ENCODE measurements around the gene SH3BP5. TPM values are rescaled to one million over a fixed set of nuclear protein-coding genes. Genes with fewer than 3 reads are reported as not detected.

The SH3BP5 gene
- total RNA-seq, 1 donor from 2014 or later = 5.9 TPM

- H3K4me1 Mint-ChIP-seq (ENCODE audit: unreplicated experiment) = no peaks in the 10 kb centered on the region
- no peak for TF ChIP-seq CTCF (IDR thresholded peaks at IDR 0.05)
- H3K9me3 Mint-ChIP-seq (ENCODE audit: unreplicated experiment) = no peaks in the 10 kb centered on the region
- no peak overlapping the region for H3K27ac Mint-ChIP-seq (ENCODE audit: unreplicated experiment)
- no peaks in the 10 kb centered on the region for H3K27me3 Mint-ChIP-seq (ENCODE audit: unreplicated experiment)
- H3K36me3 Mint-ChIP-seq (ENCODE audit: unreplicated experiment) = peaks cover 5% of the 10 kb centered on the region
- no peak overlapping the region for H3K4me3 Mint-ChIP-seq (ENCODE audit: unreplicated experiment)
- DNase-seq (ENCODE audit: extremely low spot score, unreplicated experiment) = no peak
Measured at GRCh38 chr3:15300323-15301078, 31.9 kb downstream of the SH3BP5 start.

GRCh38 chr3:15299036-15299435 lies 33.4 kb downstream of the SH3BP5 start:
- Mint-ChIP-seq H3K4me1 (ENCODE audit: unreplicated experiment) (no peaks in the 10 kb centered on the region), H3K27ac (ENCODE audit: unreplicated experiment) (no peak overlapping the region), H3K36me3 (ENCODE audit: unreplicated experiment) (peaks cover 5% of the 10 kb centered on the region), H3K4me3 (ENCODE audit: unreplicated experiment) (no peak overlapping the region), H3K27me3 (ENCODE audit: unreplicated experiment) (no peaks in the 10 kb centered on the region), H3K9me3 (ENCODE audit: unreplicated experiment) (no peaks in the 10 kb centered on the region)
- TF ChIP-seq CTCF (IDR thresholded peaks at IDR 0.05) = no peak
- no peak for DNase-seq (ENCODE audit: extremely low spot score, unreplicated experiment)

DNA sequence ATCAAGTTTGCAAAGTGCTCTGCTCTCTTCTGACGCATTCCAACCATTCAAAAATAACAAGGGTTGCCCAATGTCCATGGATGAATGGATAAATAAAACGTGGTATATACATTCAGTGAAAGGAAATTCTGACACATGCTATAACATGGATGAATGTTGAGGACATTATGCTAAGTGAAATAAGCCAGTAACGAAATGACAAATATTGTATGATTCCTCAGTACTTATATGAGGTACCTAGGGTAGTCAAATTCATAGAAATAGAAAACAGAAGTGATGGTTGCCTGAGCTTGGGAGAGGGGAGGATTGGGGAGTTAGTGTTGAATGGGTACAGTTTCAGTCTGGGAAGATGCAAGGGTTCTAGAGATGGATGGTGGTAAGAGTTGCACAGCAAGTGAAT lies 33.9 kb downstream of the SH3BP5 start:
- Mint-ChIP-seq H3K27ac (ENCODE audit: unreplicated experiment) (no peak overlapping the region), H3K36me3 (ENCODE audit: unreplicated experiment) (peaks cover 5% of the 10 kb centered on the region), H3K27me3 (ENCODE audit: unreplicated experiment) (no peaks in the 10 kb centered on the region), H3K9me3 (ENCODE audit: unreplicated experiment) (no peaks in the 10 kb centered on the region), H3K4me3 (ENCODE audit: unreplicated experiment) (no peak overlapping the region), H3K4me1 (ENCODE audit: unreplicated experiment) (no peaks in the 10 kb centered on the region)
- no peak for TF ChIP-seq CTCF (IDR thresholded peaks at IDR 0.05)
- DNase-seq (ENCODE audit: extremely low spot score, unreplicated experiment) = no peak

- H3K27ac Mint-ChIP-seq (ENCODE audit: unreplicated experiment) = no peak overlapping the region
- no peak overlapping the region for H3K4me3 Mint-ChIP-seq (ENCODE audit: unreplicated experiment)
- DNase-seq (ENCODE audit: extremely low spot score, unreplicated experiment) = no peak
- H3K36me3 Mint-ChIP-seq (ENCODE audit: unreplicated experiment) = peaks cover 5% of the 10 kb centered on the region
- TF ChIP-seq CTCF (IDR thresholded peaks at IDR 0.05) = no peak
- H3K27me3 Mint-ChIP-seq (ENCODE audit: unreplicated experiment) = no peaks in the 10 kb centered on the region
- no peaks in the 10 kb centered on the region for H3K9me3 Mint-ChIP-seq (ENCODE audit: unreplicated experiment)
- peaks cover 6% of the 10 kb centered on the region for H3K4me1 Mint-ChIP-seq (ENCODE audit: unreplicated experiment)
Measured at GRCh38 chr3:15297608-15298350, 34.6 kb downstream of the SH3BP5 start.

DNA sequence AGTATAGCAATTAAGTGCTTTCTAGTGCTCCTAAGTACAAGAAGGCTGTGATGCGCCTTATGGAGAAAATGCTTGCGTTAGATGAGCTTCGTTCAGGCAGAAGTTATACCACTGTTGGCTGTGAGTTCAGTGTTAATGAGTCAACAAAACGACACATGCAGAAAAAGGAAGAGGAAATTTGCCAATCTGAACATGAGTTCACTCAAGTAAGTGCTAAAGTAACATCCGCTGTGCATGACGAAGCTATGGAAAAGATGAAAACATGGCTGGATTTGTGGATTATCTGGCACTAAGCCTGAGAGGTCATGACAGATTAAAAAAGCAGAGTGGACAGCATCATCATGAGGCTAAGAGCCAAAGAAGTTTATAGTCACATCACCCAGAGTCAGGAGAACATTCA lies 36.9 kb downstream of the SH3BP5 start:
- H3K27ac Mint-ChIP-seq (ENCODE audit: unreplicated experiment) = no peak overlapping the region
- H3K36me3 Mint-ChIP-seq (ENCODE audit: unreplicated experiment) = no peaks in the 10 kb centered on the region
- no peaks in the 10 kb centered on the region for H3K27me3 Mint-ChIP-seq (ENCODE audit: unreplicated experiment)
- DNase-seq (ENCODE audit: extremely low spot score, unreplicated experiment) = no peak
- no peaks in the 10 kb centered on the region for H3K9me3 Mint-ChIP-seq (ENCODE audit: unreplicated experiment)
- TF ChIP-seq CTCF (IDR thresholded peaks at IDR 0.05) = no peak
- no peak overlapping the region for H3K4me3 Mint-ChIP-seq (ENCODE audit: unreplicated experiment)
- H3K4me1 Mint-ChIP-seq (ENCODE audit: unreplicated experiment) = peaks cover 9% of the 10 kb centered on the region

Measured in osteocyte (in vitro differentiated cells).